Measurements from ENCODE around the gene NEDD4L. TPM values are rescaled to one million over a fixed set of nuclear protein-coding genes. Genes with fewer than 3 reads are reported as not detected.
A peak's percentile ranks its signal among the peaks of the same experiment; 100 is the strongest.

Gene NEDD4L
- total RNA-seq, 2 donors from 2014 or later, result 5.0 to 7.3 TPM

DNA sequence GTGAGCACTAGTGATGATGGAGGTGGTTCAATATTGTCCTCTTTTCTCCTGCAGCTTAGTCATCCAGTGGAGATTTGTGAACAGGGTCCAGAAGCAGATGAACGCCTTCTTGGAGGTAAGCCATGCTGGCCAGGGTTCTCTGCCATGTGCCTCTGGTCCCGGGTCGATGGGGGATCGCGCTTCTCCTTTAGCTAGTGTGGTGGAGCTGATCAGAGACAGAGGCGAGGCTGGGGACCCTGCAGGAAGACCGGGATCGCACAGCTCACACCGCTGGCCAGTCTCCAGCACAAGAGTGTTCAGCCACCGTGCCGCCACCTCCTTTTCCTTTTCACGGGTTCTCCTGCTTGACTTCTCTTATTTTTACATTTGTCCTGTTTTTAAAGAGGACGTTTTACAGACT, 341.4 kb downstream of the NEDD4L start:
- H3K27ac Mint-ChIP-seq, result no peak overlapping the region
- ATAC-seq (replicated peaks in 1 of 2) (no peak), DNase-seq (no peak)
- H3K27me3 Mint-ChIP-seq (ENCODE audit: low read depth), result no peaks in the 10 kb centered on the region
- H3K4me3 Mint-ChIP-seq, result no peak overlapping the region
- no peaks in the 10 kb centered on the region for H3K4me1 Mint-ChIP-seq (ENCODE audit: low read depth)
- H3K36me3 Mint-ChIP-seq (ENCODE audit: insufficient read depth in 2 of 2), result no peaks in the 10 kb centered on the region
- H3K9me3 Mint-ChIP-seq, result no peaks in the 10 kb centered on the region

DNA sequence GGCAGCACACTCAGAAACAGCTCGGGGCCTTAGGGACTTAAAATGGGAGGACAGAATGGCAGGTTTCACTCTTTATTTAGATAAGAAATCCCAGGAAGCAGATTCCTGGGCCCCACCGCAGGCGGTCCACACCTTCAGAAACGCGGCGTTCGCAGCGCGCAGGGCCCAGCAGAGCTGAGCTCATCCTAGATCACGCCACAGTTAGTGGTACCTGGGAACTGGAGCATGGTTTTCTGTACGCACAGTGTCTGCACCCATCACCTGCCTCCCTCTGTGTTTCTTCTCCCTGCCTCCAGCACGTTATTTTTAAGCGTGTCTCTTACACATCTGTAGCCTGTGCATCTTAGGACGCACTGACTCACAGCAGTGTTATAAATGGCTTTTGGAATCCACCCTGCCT, 342.8 kb downstream of the NEDD4L start:
- Mint-ChIP-seq H3K27me3 (ENCODE audit: low read depth) (no peaks in the 10 kb centered on the region), H3K36me3 (ENCODE audit: insufficient read depth in 2 of 2) (no peaks in the 10 kb centered on the region), H3K9me3 (no peaks in the 10 kb centered on the region), H3K27ac (no peak overlapping the region), H3K4me3 (no peak overlapping the region), H3K4me1 (ENCODE audit: low read depth) (no peaks in the 10 kb centered on the region)
- DNase-seq, result no peak
- ATAC-seq (replicated peaks in 1 of 2), result no peak

DNA sequence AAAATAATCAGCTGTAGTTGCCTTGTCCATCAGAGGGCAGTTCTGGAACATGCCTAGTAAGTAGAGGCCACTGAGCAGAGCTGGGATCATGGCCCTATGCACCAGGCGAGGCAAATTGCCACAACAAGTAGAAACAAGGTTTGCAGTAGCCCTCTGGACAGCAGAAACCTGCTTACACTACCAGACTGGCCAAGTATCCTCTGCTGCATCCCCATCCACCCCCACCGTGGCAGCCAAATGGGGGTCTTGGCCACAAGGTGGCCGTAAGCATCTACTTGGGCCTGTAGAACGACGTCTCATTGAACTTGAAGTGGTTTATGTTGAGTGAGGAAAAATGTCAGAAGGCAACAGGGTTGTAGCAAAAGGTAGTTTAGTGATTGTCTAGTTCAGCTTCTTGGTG, 343.7 kb downstream of the NEDD4L start:
- H3K4me1 Mint-ChIP-seq (ENCODE audit: low read depth), result no peaks in the 10 kb centered on the region
- ATAC-seq (replicated peaks in 1 of 2) (no peak), DNase-seq (no peak)
- H3K27me3 Mint-ChIP-seq (ENCODE audit: low read depth), result no peaks in the 10 kb centered on the region
- no peaks in the 10 kb centered on the region for H3K36me3 Mint-ChIP-seq (ENCODE audit: insufficient read depth in 2 of 2)
- H3K4me3 Mint-ChIP-seq, result no peak overlapping the region
- no peaks in the 10 kb centered on the region for H3K9me3 Mint-ChIP-seq
- no peak overlapping the region for H3K27ac Mint-ChIP-seq

DNA sequence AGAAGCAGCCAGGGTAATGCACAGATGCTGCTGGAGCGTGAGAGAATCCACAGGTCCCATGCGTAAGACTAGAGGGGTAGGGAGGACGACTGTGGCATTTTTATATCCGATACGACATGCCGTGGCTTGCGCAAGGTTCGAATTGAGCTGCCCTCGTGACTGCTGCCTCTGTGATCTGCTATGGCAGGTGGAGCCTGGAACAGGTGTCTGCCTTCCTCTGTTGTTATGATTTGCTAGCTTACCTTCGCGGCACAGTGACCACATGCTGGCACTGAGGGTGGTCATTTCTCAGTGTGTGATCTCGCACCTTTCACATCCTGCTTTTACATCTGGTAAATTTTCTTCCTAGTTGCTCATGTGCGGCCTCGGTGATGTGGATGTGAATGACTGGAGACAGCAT, 344.7 kb downstream of the NEDD4L start:
- DNase-seq (no peak), ATAC-seq (replicated peaks in 1 of 2) (no peak)
- no peaks in the 10 kb centered on the region for H3K9me3 Mint-ChIP-seq
- H3K4me1 Mint-ChIP-seq (ENCODE audit: low read depth), result no peaks in the 10 kb centered on the region
- no peaks in the 10 kb centered on the region for H3K36me3 Mint-ChIP-seq (ENCODE audit: insufficient read depth in 2 of 2)
- H3K27ac Mint-ChIP-seq, result no peak overlapping the region
- no peak overlapping the region for H3K4me3 Mint-ChIP-seq
- H3K27me3 Mint-ChIP-seq (ENCODE audit: low read depth), result no peaks in the 10 kb centered on the region

DNA sequence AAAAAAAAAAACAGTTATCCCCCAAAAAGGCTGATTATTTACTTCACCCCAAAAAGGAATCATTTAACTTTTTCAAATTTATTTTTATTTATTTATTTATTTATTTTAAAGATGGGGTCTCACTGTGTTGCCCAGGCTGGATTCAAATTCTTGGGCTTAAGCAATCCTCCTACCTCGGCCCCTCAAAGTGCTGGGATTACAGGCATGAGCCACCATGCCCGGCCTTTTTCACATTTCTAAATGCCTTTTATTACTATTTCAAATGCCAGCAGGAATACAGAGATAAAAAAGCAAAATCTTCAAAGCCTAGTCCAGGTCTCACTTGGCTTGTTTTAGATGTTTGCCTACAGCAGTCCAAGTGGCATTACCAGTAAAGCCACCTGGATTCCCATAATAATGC, 345.7 kb downstream of the NEDD4L start:
- H3K36me3 Mint-ChIP-seq (ENCODE audit: insufficient read depth in 2 of 2), result no peaks in the 10 kb centered on the region
- ATAC-seq (replicated peaks in 1 of 2), result no peak
- H3K27me3 Mint-ChIP-seq (ENCODE audit: low read depth), result no peaks in the 10 kb centered on the region
- DNase-seq, result no peak
- H3K4me3 Mint-ChIP-seq, result no peak overlapping the region
- no peak overlapping the region for H3K27ac Mint-ChIP-seq
- H3K9me3 Mint-ChIP-seq, result no peaks in the 10 kb centered on the region
- no peaks in the 10 kb centered on the region for H3K4me1 Mint-ChIP-seq (ENCODE audit: low read depth)

GRCh38 chr18:58390399-58390798, 346.4 kb downstream of the NEDD4L start:
- ATAC-seq (replicated peaks in 1 of 2) (no peak), DNase-seq (no peak)
- H3K4me3 Mint-ChIP-seq, result no peak overlapping the region
- no peaks in the 10 kb centered on the region for H3K4me1 Mint-ChIP-seq (ENCODE audit: low read depth)
- no peaks in the 10 kb centered on the region for H3K36me3 Mint-ChIP-seq (ENCODE audit: insufficient read depth in 2 of 2)
- no peaks in the 10 kb centered on the region for H3K27me3 Mint-ChIP-seq (ENCODE audit: low read depth)
- no peak overlapping the region for H3K27ac Mint-ChIP-seq
- no peaks in the 10 kb centered on the region for H3K9me3 Mint-ChIP-seq

DNA sequence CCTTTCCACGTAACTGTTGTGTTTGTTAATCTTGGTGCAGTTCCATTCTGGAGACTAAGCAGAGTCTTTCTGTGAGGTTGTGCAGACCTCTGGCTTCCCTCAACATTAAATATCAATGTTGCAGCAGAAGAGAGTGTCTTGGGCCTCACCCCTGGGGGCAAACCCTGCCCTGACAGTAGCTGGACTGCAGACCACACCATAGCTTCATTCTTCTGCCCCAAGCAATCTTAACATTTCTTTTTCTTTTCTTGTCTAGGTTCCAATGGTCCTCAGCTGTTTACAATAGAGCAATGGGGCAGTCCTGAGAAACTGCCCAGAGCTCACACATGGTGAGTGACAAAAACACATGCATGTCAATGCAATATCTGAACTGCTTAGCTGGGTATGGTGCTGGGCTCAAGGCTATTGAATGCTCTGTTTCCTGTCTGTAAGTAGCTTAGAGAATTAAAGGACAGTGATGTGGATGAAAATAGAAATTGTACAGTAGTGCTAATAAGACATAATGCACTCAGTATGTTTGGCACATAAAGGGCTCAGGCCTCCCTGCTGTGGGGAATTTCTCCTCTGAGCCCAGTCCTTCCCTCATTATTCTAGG, 347.3 kb downstream of the NEDD4L start:
- no peak overlapping the region for H3K4me3 Mint-ChIP-seq
- no peak overlapping the region for H3K27ac Mint-ChIP-seq
- H3K27me3 Mint-ChIP-seq (ENCODE audit: low read depth), result no peaks in the 10 kb centered on the region
- no peaks in the 10 kb centered on the region for H3K36me3 Mint-ChIP-seq (ENCODE audit: insufficient read depth in 2 of 2)
- H3K4me1 Mint-ChIP-seq (ENCODE audit: low read depth), result peaks cover 7% of the 10 kb centered on the region
- H3K9me3 Mint-ChIP-seq, result no peaks in the 10 kb centered on the region
- ATAC-seq (replicated peaks in 1 of 2) (no peak), DNase-seq (no peak)

GRCh38 chr18:58391932-58392323, 347.9 kb downstream of the NEDD4L start:
- Mint-ChIP-seq H3K27ac (no peak overlapping the region), H3K36me3 (ENCODE audit: insufficient read depth in 2 of 2) (no peaks in the 10 kb centered on the region), H3K9me3 (no peaks in the 10 kb centered on the region), H3K4me3 (no peak overlapping the region), H3K27me3 (ENCODE audit: low read depth) (no peaks in the 10 kb centered on the region), H3K4me1 (ENCODE audit: low read depth) (peaks cover 11% of the 10 kb centered on the region)
- ATAC-seq (replicated peaks in 1 of 2) (no peak), DNase-seq (no peak)

- DNase-seq (no peak), ATAC-seq (replicated peaks in 1 of 2) (no peak)
- Mint-ChIP-seq H3K27me3 (ENCODE audit: low read depth) (no peaks in the 10 kb centered on the region), H3K9me3 (no peaks in the 10 kb centered on the region), H3K4me1 (ENCODE audit: low read depth) (peaks cover 14% of the 10 kb centered on the region), H3K36me3 (ENCODE audit: insufficient read depth in 2 of 2) (no peaks in the 10 kb centered on the region), H3K4me3 (no peak overlapping the region), H3K27ac (no peak overlapping the region)
Measured at GRCh38 chr18:58392324-58393000, 348.4 kb downstream of the NEDD4L start.

DNA sequence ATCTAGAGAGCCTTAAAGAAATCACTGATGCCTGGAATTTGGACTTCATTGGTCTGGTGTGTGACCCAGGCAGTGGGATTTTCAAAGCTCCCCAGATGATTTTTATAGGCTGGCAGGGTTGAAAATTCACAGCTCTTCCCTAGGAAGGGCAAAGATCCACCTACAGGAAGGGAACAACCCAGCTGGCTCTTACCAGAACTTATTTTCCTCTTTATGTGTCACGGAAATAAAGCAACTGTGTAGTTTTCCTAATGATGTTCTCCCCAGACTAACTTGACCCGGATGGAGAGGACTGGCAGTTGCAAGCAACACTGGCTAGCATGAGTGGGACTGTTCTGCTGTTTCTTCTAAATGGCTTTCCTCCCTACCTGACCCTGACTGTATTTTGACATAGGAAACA, 349.3 kb downstream of the NEDD4L start:
- no peak for ATAC-seq (replicated peaks in 1 of 2)
- H3K27ac Mint-ChIP-seq, result no peak overlapping the region

GRCh38 chr18:58394046-58394445, 350.0 kb downstream of the NEDD4L start:
- Mint-ChIP-seq H3K36me3 (ENCODE audit: insufficient read depth in 2 of 2) (no peaks in the 10 kb centered on the region), H3K4me3 (no peak overlapping the region), H3K27me3 (ENCODE audit: low read depth) (no peaks in the 10 kb centered on the region), H3K9me3 (no peaks in the 10 kb centered on the region), H3K27ac (no peak overlapping the region), H3K4me1 (ENCODE audit: low read depth) (peaks cover 24% of the 10 kb centered on the region)
- DNase-seq (no peak), ATAC-seq (replicated peaks in 1 of 2) (peak in 1 of 2 donors; percentile 28)

More for the DNA sequence above, 349.3 kb downstream of the NEDD4L start:
- peaks cover 19% of the 10 kb centered on the region for H3K4me1 Mint-ChIP-seq (ENCODE audit: low read depth)
- DNase-seq, result no peak
- no peaks in the 10 kb centered on the region for H3K27me3 Mint-ChIP-seq (ENCODE audit: low read depth)
- H3K36me3 Mint-ChIP-seq (ENCODE audit: insufficient read depth in 2 of 2), result no peaks in the 10 kb centered on the region
- no peak overlapping the region for H3K4me3 Mint-ChIP-seq
- no peaks in the 10 kb centered on the region for H3K9me3 Mint-ChIP-seq

DNA sequence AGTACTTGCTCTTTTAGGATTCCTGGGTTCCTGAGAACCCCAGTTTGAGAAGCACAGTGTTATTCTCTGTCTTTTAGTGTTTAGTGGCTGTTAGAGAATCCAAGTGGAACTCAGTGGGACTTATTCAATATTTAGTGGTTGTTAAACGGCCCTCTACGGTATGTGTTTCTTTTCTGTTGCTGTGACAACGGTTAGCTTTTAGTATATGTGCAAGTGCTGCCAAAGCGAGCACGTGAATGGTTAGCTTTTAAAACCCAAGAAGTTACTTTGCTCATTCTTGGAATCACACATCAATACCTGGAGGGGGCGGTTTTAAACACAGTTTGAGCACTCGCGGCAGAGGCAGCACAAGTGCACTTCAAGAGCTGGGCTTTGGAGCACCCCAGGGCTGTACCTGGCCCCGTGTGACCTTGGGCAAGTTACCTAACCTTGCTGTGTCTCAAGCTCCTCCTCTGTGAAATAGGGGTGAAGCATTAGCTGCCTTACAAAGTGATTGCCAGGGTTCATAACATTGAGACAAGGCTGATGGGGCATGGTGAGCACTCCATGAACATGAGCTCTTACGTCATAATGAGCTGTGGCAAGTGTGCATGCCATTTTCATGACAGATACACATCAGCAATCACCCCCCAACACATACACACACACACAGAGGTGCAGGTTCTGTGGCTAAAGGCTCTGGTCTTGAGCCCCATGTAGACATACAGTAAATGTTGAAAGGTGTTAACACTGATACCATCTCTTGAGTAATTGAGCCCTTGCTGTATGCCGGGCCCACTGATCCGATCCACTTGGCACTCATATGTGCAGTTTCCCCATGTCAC, 350.8 kb downstream of the NEDD4L start:
- Mint-ChIP-seq H3K36me3 (ENCODE audit: insufficient read depth in 2 of 2) (no peaks in the 10 kb centered on the region), H3K27ac (no peak overlapping the region), H3K4me1 (ENCODE audit: low read depth) (peaks cover 26% of the 10 kb centered on the region), H3K27me3 (ENCODE audit: low read depth) (no peaks in the 10 kb centered on the region), H3K9me3 (no peaks in the 10 kb centered on the region), H3K4me3 (no peak overlapping the region)
- ATAC-seq (replicated peaks in 1 of 2) (no peak), DNase-seq (no peak)

GRCh38 chr18:58396144-58396543, 352.1 kb downstream of the NEDD4L start:
- no peak overlapping the region for H3K4me3 Mint-ChIP-seq
- peaks cover 37% of the 10 kb centered on the region for H3K4me1 Mint-ChIP-seq (ENCODE audit: low read depth)
- H3K27me3 Mint-ChIP-seq (ENCODE audit: low read depth), result no peaks in the 10 kb centered on the region
- no peak overlapping the region for H3K27ac Mint-ChIP-seq
- DNase-seq, result no peak
- no peak for ATAC-seq (replicated peaks in 1 of 2)
- no peaks in the 10 kb centered on the region for H3K9me3 Mint-ChIP-seq
- H3K36me3 Mint-ChIP-seq (ENCODE audit: insufficient read depth in 2 of 2), result no peaks in the 10 kb centered on the region

Measured in activated T-cell treated with anti-CD3 and anti-CD28 coated beads, Interleukin-2, amount 50 U/mL, for 72 hours (primary cell).